Measurements from ENCODE around the gene ITGB4.

ITGB4 gene

GRCh38 chr17:75771334-75772281 lies 50.3 kb downstream of the ITGB4 start:
- no peak for DNase-seq (ENCODE audit: insufficient read length, low spot score)
- no peak for FAIRE-seq
- TF ChIP-seq CTCF (IDR thresholded peaks at IDR 0.05; ENCODE audit: insufficient read depth, missing control alignments), result peak; percentile 24

GRCh38 chr17:75773121-75773807 lies 52.0 kb downstream of the ITGB4 start:
- FAIRE-seq (no peak), DNase-seq (ENCODE audit: insufficient read length, low spot score) (no peak)
- peak; percentile 13 for TF ChIP-seq CTCF (IDR thresholded peaks at IDR 0.05; ENCODE audit: insufficient read depth, missing control alignments)

GRCh38 chr17:75773808-75774470 lies 52.7 kb downstream of the ITGB4 start:
- no peak for TF ChIP-seq CTCF (IDR thresholded peaks at IDR 0.05; ENCODE audit: insufficient read depth, missing control alignments)
- no peak for DNase-seq (ENCODE audit: insufficient read length, low spot score)
- no peak for FAIRE-seq

GRCh38 chr17:75774471-75774990 lies 53.3 kb downstream of the ITGB4 start:
- TF ChIP-seq CTCF (IDR thresholded peaks at IDR 0.05; ENCODE audit: insufficient read depth, missing control alignments), result no peak
- FAIRE-seq (no peak), DNase-seq (ENCODE audit: insufficient read length, low spot score) (no peak)

GRCh38 chr17:75774991-75775668 lies 53.9 kb downstream of the ITGB4 start:
- DNase-seq (ENCODE audit: insufficient read length, low spot score) (no peak), FAIRE-seq (no peak)
- no peak for TF ChIP-seq CTCF (IDR thresholded peaks at IDR 0.05; ENCODE audit: insufficient read depth, missing control alignments)

GRCh38 chr17:75776386-75777295 lies 55.4 kb downstream of the ITGB4 start:
- FAIRE-seq (no peak), DNase-seq (ENCODE audit: insufficient read length, low spot score) (no peak)
- TF ChIP-seq CTCF (IDR thresholded peaks at IDR 0.05; ENCODE audit: insufficient read depth, missing control alignments), result no peak
